WERI-Rb-1 (cell line): ENCODE data around the gene POLR2E.

Experiments used
- DNase-seq: peaks from one replicate; pipeline ENCODE4 v3.0.0-alpha.2; 2020
- H3K27ac ChIP-seq: fragments of 250-450 bp; sonication (Bioruptor Pico); 2 replicates; pipeline ENCODE4 v1.5.1; 2020; ENCODE audit warnings: mild to moderate bottlenecking, moderate library complexity
- H3K27me3 ChIP-seq: fragments of 250-450 bp; sonication (Bioruptor Pico); 2 replicates; pipeline ENCODE4 v1.5.1; 2021; ENCODE audit warnings: mild to moderate bottlenecking, low read depth, moderate library complexity; ENCODE audit not compliant: insufficient read depth, severe bottlenecking
- H3K36me3 ChIP-seq: fragments of 250-450 bp; sonication (Bioruptor Pico); 2 replicates; pipeline ENCODE4 v1.5.1; 2020; ENCODE audit warnings: mild to moderate bottlenecking, moderate library complexity
- H3K4me3 ChIP-seq: 2 replicates; pipeline ENCODE4 v1.5.1; 2011; ENCODE audit warnings: low read depth, mild to moderate bottlenecking, control low read depth, low read length
- H3K9me3 ChIP-seq: fragments of 250-450 bp; sonication (Bioruptor Pico); 2 replicates; pipeline ENCODE4 v1.5.1; 2021; ENCODE audit warnings: mild to moderate bottlenecking, moderate library complexity; ENCODE audit not compliant: severe bottlenecking
- CTCF ChIP-seq: IDR thresholded peaks from 2 replicates; pipeline ENCODE4 v1.5.1; 2011; ENCODE audit warnings: low read depth, mild to moderate bottlenecking, control low read depth, inconsistent platforms, low read length

Gene POLR2E

GRCh38 chr19:1094978-1095701 lies at the start of gene POLR2E:
POLR2E (minus strand) TSS chr19:1095375; CDS start chr19:1095315, 60 bp downstream.
- peak within 1 kb of the TSS; percentile 84 for H3K4me3 ChIP-seq
- H3K27ac ChIP-seq, result peak within 1 kb of the TSS; percentile 78
- no peaks in the 10 kb centered on the region for H3K9me3 ChIP-seq
- TF ChIP-seq CTCF, result no peak
- peak; percentile 96 for DNase-seq
- no peaks in the 10 kb centered on the region for H3K27me3 ChIP-seq
- peaks cover 35% of the 10 kb centered on the region for H3K36me3 ChIP-seq

GRCh38 chr19:1144741-1145140 lies 49.6 kb upstream of the POLR2E start:
- TF ChIP-seq CTCF, result no peak
- Histone ChIP-seq H3K36me3 (peaks cover 7% of the 10 kb centered on the region), H3K27me3 (no peaks in the 10 kb centered on the region), H3K27ac (no peak overlapping the region), H3K4me3 (no peak overlapping the region), H3K9me3 (no peaks in the 10 kb centered on the region)
- DNase-seq, result no peak

GRCh38 chr19:1143828-1144399 lies 48.7 kb upstream of the POLR2E start:
- TF ChIP-seq CTCF, result no peak
- Histone ChIP-seq H3K4me3 (no peak overlapping the region), H3K36me3 (peaks cover 7% of the 10 kb centered on the region), H3K9me3 (no peaks in the 10 kb centered on the region), H3K27me3 (no peaks in the 10 kb centered on the region), H3K27ac (no peak overlapping the region)
- no peak for DNase-seq

- peaks cover 7% of the 10 kb centered on the region for H3K36me3 ChIP-seq
These were observed 46.8 kb upstream of the POLR2E start for GRCh38 chr19:1141944-1142343.

GRCh38 chr19:1140272-1141027 lies 45.3 kb upstream of the POLR2E start:
- H3K4me3 ChIP-seq, result no peak overlapping the region
- no peaks in the 10 kb centered on the region for H3K27me3 ChIP-seq
- TF ChIP-seq CTCF, result no peak
- H3K36me3 ChIP-seq, result peaks cover 7% of the 10 kb centered on the region
- H3K9me3 ChIP-seq, result no peaks in the 10 kb centered on the region
- no peak for DNase-seq
- no peak overlapping the region for H3K27ac ChIP-seq

More at GRCh38 chr19:1141944-1142343, 46.8 kb upstream of the POLR2E start:
- Histone ChIP-seq H3K27me3 (no peaks in the 10 kb centered on the region), H3K27ac (no peak overlapping the region), H3K4me3 (no peak overlapping the region), H3K9me3 (no peaks in the 10 kb centered on the region)
- no peak for TF ChIP-seq CTCF
- no peak for DNase-seq
